Panc1 (cell line): Measurements from ENCODE around the gene TUBE1.
"Not testable (repeated sequence)": the region's sequence is repeated elsewhere in the genome, so short reads cannot be mapped to it uniquely, and the experiment has no call there.

ENCODE experiments used
- CTCF ChIP-seq: fragments of 450-650 bp; IDR thresholded peaks from 2 replicates; pipeline ENCODE4 v1.5.1; 2017; ENCODE audit warnings: mild to moderate bottlenecking
- POLR2AphosphoS5 ChIP-seq: IDR thresholded peaks from 2 replicates; pipeline ENCODE4 v1.6.1; 2012; ENCODE audit warnings: mild to moderate bottlenecking, low read depth, low read length, moderate library complexity
- REST ChIP-seq, 2 experiments: IDR thresholded peaks; 2 replicates each; pipeline ENCODE4 v1.6.1; 2011 to 2012; ENCODE audit warnings: low read depth in 2 of 2, control low read depth in 1 of 2, low read length in 1 of 2, mild to moderate bottlenecking in 1 of 2, moderate library complexity in 1 of 2; ENCODE audit not compliant: insufficient read depth in 1 of 2
- SIN3A ChIP-seq: IDR thresholded peaks from 2 replicates; pipeline ENCODE4 v1.6.1; 2012; ENCODE audit warnings: low read depth, mild to moderate bottlenecking, low read length, moderate library complexity, borderline replicate concordance; ENCODE audit not compliant: insufficient read depth
- TCF7L2 ChIP-seq: IDR thresholded peaks from 2 replicates; pipeline ENCODE4 v1.6.1; 2011; ENCODE audit warnings: mild to moderate bottlenecking, low read depth, low read length, inconsistent platforms

GRCh38 chr6:112047523-112047922, 39.8 kb downstream of the TUBE1 start:
- TF ChIP-seq CTCF; POLR2AphosphoS5; REST (IDR thresholded peaks at IDR 0.05; ENCODE audit: insufficient read depth in 1 of 2, low read depth in 2 of 2, low read length in 1 of 2); TCF7L2; SIN3A: not testable (repeated sequence)
